CD4-positive, alpha-beta T cell treated with Interleukin-2 at 100 ng/mL for 4 hours (primary cell): ENCODE data around the gene D2HGDH.
"Not testable (repeated sequence)": the region's sequence is repeated elsewhere in the genome, so short reads cannot be mapped to it uniquely, and the experiment has no call there.

ENCODE experiments used
- DNase-seq: peaks from one replicate; pipeline ENCODE4 v3.0.0-alpha.2; 2020; ENCODE audit warnings: low spot score

Gene D2HGDH

GRCh38 chr2:241808721-241809382 is 74.4 kb downstream of the D2HGDH start, which contains the start of gene NEU4:
Gene NEU4, plus strand, starts transcription at chr2:241809193. Its CDS starts 5,292 bp downstream, at chr2:241814485.
- no peak for DNase-seq

GRCh38 chr2:241809383-241810306 is 75.2 kb downstream of the D2HGDH start:
- DNase-seq, result no peak

GRCh38 chr2:241810307-241811200 is 76.1 kb downstream of the D2HGDH start:
- DNase-seq, result no peak

GRCh38 chr2:241811201-241811951 is 76.9 kb downstream of the D2HGDH start:
- no peak for DNase-seq

GRCh38 chr2:241811952-241812729 is 77.7 kb downstream of the D2HGDH start:
- DNase-seq, result no peak

- DNase-seq, result no peak
These were observed 78.6 kb downstream of the D2HGDH start for GRCh38 chr2:241812730-241813643.

GRCh38 chr2:241813644-241814392 is 79.4 kb downstream of the D2HGDH start:
- no peak for DNase-seq

GRCh38 chr2:241814393-241814642 is 79.9 kb downstream of the D2HGDH start:
- DNase-seq, result no peak

- no peak for DNase-seq
These were observed 80.4 kb downstream of the D2HGDH start for GRCh38 chr2:241814643-241815476.

- DNase-seq, result no peak
These were observed 81.3 kb downstream of the D2HGDH start for GRCh38 chr2:241815477-241816430.

- DNase-seq, result no peak
These were observed 82.1 kb downstream of the D2HGDH start for GRCh38 chr2:241816431-241817121.

- DNase-seq, result no peak
These were observed 82.8 kb downstream of the D2HGDH start for GRCh38 chr2:241817126-241817820.

- DNase-seq, result not testable (repeated sequence)
These were observed 83.4 kb downstream of the D2HGDH start for GRCh38 chr2:241817821-241818215.
